H1 (cell line): ENCODE measurements around the gene STX12. TPM values are rescaled to one million over a fixed set of nuclear protein-coding genes. Genes with fewer than 3 reads are reported as not detected.

Experiments
- CTCF ChIA-PET: fragments of 300-600 bp; sonication (Branson Sonifier 250); formaldehyde crosslinking; loops from one replicate; lab custom pipeline; 2021; ENCODE audit not compliant: partially characterized antibody; lab: Charles Lee
- POLR2A ChIA-PET: fragments of 300-600 bp; sonication (Branson Sonifier 250); formaldehyde crosslinking; loops from one replicate; lab custom pipeline; 2021; ENCODE audit warnings: inconsistent platforms; ENCODE audit not compliant: partially characterized antibody; lab: Charles Lee
- DNase-seq, 2 experiments: peaks; one replicate each; pipeline versions ENCODE4 v3.0.0 to v3.0.0-alpha.2; 2010 to 2022; ENCODE audit warnings: low spot score in 2 of 2, low read depth in 1 of 2, mixed read lengths in 1 of 2
- FAIRE-seq: peaks from 2 replicates; lab custom pipeline; 2011; peaks lifted over from hg19 to GRCh38; lab: Jason Lieb, UNC
- H2AFZ ChIP-seq: 2 replicates; pipeline ENCODE4 v1.8.1; 2012; ENCODE audit warnings: low read length, inconsistent platforms
- H2AK5ac ChIP-seq: 2 replicates; pipeline ENCODE4 v1.6.1; 2013; ENCODE audit warnings: low read depth, low read length
- H2BK120ac ChIP-seq: replicated peaks from 2 replicates; pipeline ENCODE3; 2013; ENCODE audit warnings: low read depth, low read length, inconsistent platforms
- H2BK12ac ChIP-seq: 2 replicates; pipeline ENCODE4 v1.6.1; 2013; ENCODE audit warnings: low read depth, low read length
- H2BK15ac ChIP-seq: 2 replicates; pipeline ENCODE4 v1.6.1; 2013; ENCODE audit warnings: low read length
- H2BK20ac ChIP-seq: 2 replicates; pipeline ENCODE4 v1.6.1; 2013; ENCODE audit warnings: low read length
- H2BK5ac ChIP-seq: 2 replicates; pipeline ENCODE4 v1.6.1; 2013; ENCODE audit warnings: low read depth, low read length
- H3K14ac ChIP-seq: 2 replicates; pipeline ENCODE4 v1.6.1; 2013; ENCODE audit warnings: inconsistent platforms; ENCODE audit not compliant: insufficient read length
- H3K18ac ChIP-seq: 2 replicates; pipeline ENCODE4 v1.6.1; 2013; ENCODE audit warnings: low read length; ENCODE audit errors: extremely low read depth
- H3K23ac ChIP-seq: 2 replicates; pipeline ENCODE4 v1.6.1; 2013; ENCODE audit warnings: inconsistent platforms; ENCODE audit not compliant: insufficient read length
- H3K23me2 ChIP-seq: 2 replicates; pipeline ENCODE4 v1.6.1; 2013; ENCODE audit warnings: low read depth, low read length
- H3K27ac ChIP-seq: 2 replicates; pipeline ENCODE4 v1.6.1; 2011; ENCODE audit warnings: low read depth, low read length, inconsistent platforms
- H3K27me3 ChIP-seq, 4 experiments: replicated peaks in 1 of 4; 1 replicate in 1 of 4; 2 replicates in 3 of 4; pipeline versions ENCODE4 v1.6.1 to v1.8.1; 2011 to 2013; ENCODE audit warnings: low read length in 3 of 4, mild to moderate bottlenecking in 3 of 4, inconsistent platforms in 2 of 4, mixed read lengths in 2 of 4, moderate library complexity in 1 of 4; ENCODE audit not compliant: control insufficient read depth in 3 of 4, insufficient read depth in 3 of 4; ENCODE audit errors: extremely low read depth in 1 of 4
- H3K36me3 ChIP-seq, 4 experiments: 2 replicates each; pipeline versions ENCODE4 v1.6.1 to v1.8.1; 2011 to 2013; ENCODE audit warnings: mild to moderate bottlenecking in 4 of 4, low read length in 3 of 4, moderate library complexity in 2 of 4, control low read depth in 1 of 4, inconsistent platforms in 1 of 4; ENCODE audit not compliant: insufficient read depth in 4 of 4, control insufficient read depth in 2 of 4
- H3K4ac ChIP-seq: replicated peaks from 2 replicates; pipeline ENCODE3; 2013; ENCODE audit warnings: low read length, low read depth, mixed read lengths, inconsistent platforms; ENCODE audit not compliant: insufficient read length
- H3K4me1 ChIP-seq, 4 experiments: replicated peaks in 1 of 4; 1 replicate in 1 of 4; 2 replicates in 3 of 4; pipeline versions ENCODE4 v1.6.1 to v1.8.1; 2011 to 2013; ENCODE audit warnings: low read length in 3 of 4, inconsistent platforms in 2 of 4, mixed read lengths in 1 of 4; ENCODE audit not compliant: insufficient read depth in 4 of 4, control insufficient read depth in 3 of 4
- H3K4me2 ChIP-seq, 2 experiments: 2 replicates each; pipeline versions ENCODE4 v1.6.1 to v1.8.1; 2011 to 2013; ENCODE audit warnings: low read depth in 2 of 2, low read length in 2 of 2, control low read depth in 1 of 2, inconsistent platforms in 1 of 2, mild to moderate bottlenecking in 1 of 2; ENCODE audit not compliant: insufficient read depth in 1 of 2
- H3K4me3 ChIP-seq, 4 experiments: fragments of 200-600, 300-600 bp in 1 of 4; sonication (generic), shearing (Covaris generic), sonication (Bioruptor Twin) in 1 of 4; 2 replicates each; pipeline versions ENCODE4 v1.5.1 to v1.8.1; 2011 to 2016; ENCODE audit warnings: low read length in 4 of 4, low read depth in 3 of 4, control low read depth in 2 of 4, inconsistent platforms in 2 of 4, mild to moderate bottlenecking in 2 of 4, mixed read lengths in 1 of 4, moderate library complexity in 1 of 4; ENCODE audit not compliant: insufficient read depth in 2 of 4; ENCODE audit errors: extremely low read depth in 1 of 4
- H3K56ac ChIP-seq: replicated peaks from 2 replicates; pipeline ENCODE3; 2013; ENCODE audit warnings: low read depth, mild to moderate bottlenecking, mixed read lengths, low read length, inconsistent platforms; ENCODE audit not compliant: insufficient read length
- H3K79me1 ChIP-seq: 2 replicates; pipeline ENCODE4 v1.6.1; 2013; ENCODE audit warnings: low read depth, low read length, control low read depth
- H3K79me2 ChIP-seq, 2 experiments: 2 replicates each; pipeline versions ENCODE4 v1.6.1 to v1.8.1; 2012 to 2013; ENCODE audit warnings: low read length in 2 of 2, mild to moderate bottlenecking in 2 of 2, inconsistent platforms in 1 of 2; ENCODE audit not compliant: insufficient read depth in 2 of 2, control insufficient read depth in 1 of 2
- H3K9ac ChIP-seq, 4 experiments: replicated peaks in 1 of 4; 1 replicate in 1 of 4; 2 replicates in 3 of 4; pipeline versions ENCODE4 v1.6.1 to v1.8.1; 2011 to 2013; ENCODE audit warnings: low read depth in 3 of 4, low read length in 3 of 4, control low read depth in 2 of 4, mild to moderate bottlenecking in 2 of 4, moderate library complexity in 2 of 4, inconsistent platforms in 1 of 4; ENCODE audit errors: extremely low read depth in 1 of 4
- H3K9me3 ChIP-seq, 2 experiments: 2 replicates each; pipeline versions ENCODE4 v1.6.1 to v1.8.1; 2012 to 2013; ENCODE audit warnings: mild to moderate bottlenecking in 2 of 2, moderate library complexity in 2 of 2, control low read depth in 1 of 2, inconsistent platforms in 1 of 2, low read depth in 1 of 2, low read length in 1 of 2, mixed read lengths in 1 of 2; ENCODE audit not compliant: insufficient read depth in 2 of 2
- H4K20me1 ChIP-seq, 2 experiments: replicated peaks in 1 of 2; 2 replicates each; pipeline versions ENCODE3 to v1.8.1; 2011 to 2013; ENCODE audit warnings: inconsistent platforms in 2 of 2, low read length in 2 of 2, mild to moderate bottlenecking in 1 of 2; ENCODE audit not compliant: insufficient read depth in 2 of 2, control insufficient read depth in 1 of 2
- H4K5ac ChIP-seq: 2 replicates; pipeline ENCODE4 v1.6.1; 2013; ENCODE audit warnings: low read length, low read depth, mixed read lengths, inconsistent platforms; ENCODE audit not compliant: insufficient read length
- H4K8ac ChIP-seq: 2 replicates; pipeline ENCODE4 v1.8.0; 2013; ENCODE audit warnings: mild to moderate bottlenecking, moderate library complexity, low read length, inconsistent platforms; ENCODE audit not compliant: insufficient read depth; ENCODE audit errors: extremely low read depth
- H4K91ac ChIP-seq: replicated peaks from 2 replicates; pipeline ENCODE3; 2013; ENCODE audit warnings: low read length, mixed read lengths, inconsistent platforms; ENCODE audit not compliant: insufficient read length
- CBX5 ChIP-seq: fragments of 300-800, 300-1000 bp; sonication (generic); IDR thresholded peaks from 2 replicates; pipeline ENCODE4 v1.7.1; 2016; ENCODE audit warnings: antibody characterized with exemption, low read length, low read depth
- SUZ12 ChIP-seq: fragments of 200-600 bp; sonication (generic); IDR thresholded peaks from 2 replicates; pipeline ENCODE4 v1.6.1; 2012; ENCODE audit warnings: mild to moderate bottlenecking, inconsistent platforms, low read length, moderate library complexity, mixed read lengths
- TAF1 ChIP-seq: IDR thresholded peaks from 2 replicates; pipeline ENCODE4 v1.6.1; 2011; ENCODE audit warnings: mild to moderate bottlenecking, low read depth, low read length
- TCF12 ChIP-seq: IDR thresholded peaks from 2 replicates; pipeline ENCODE4 v1.6.1; 2011; ENCODE audit warnings: low read depth, mild to moderate bottlenecking, low read length
- WGBS, 2 experiments: shearing (Covaris generic) in 1 of 2; methylation state at CpG; one replicate each; pipeline versions ENCODE4 v1.1.6 to v1.1.7; 2013 to 2015; ENCODE audit warnings: low lambda C conversion rate in 2 of 2, mixed read lengths in 2 of 2, inconsistent platforms in 1 of 2, low coverage in 1 of 2, missing lambda C conversion rate in 1 of 2; ENCODE audit not compliant: insufficient replicate concordance in 2 of 2, insufficient coverage in 1 of 2, insufficient read length in 1 of 2; ENCODE audit errors: extremely low coverage in 1 of 2, missing lambda C conversion rate in 1 of 2; 5-methylcytosine and 5-hydroxymethylcytosine counted together
- polyA plus RNA-seq, 7 experiments: library from polyadenylated mRNA; depleted of rRNA in 3 of 7; stranded (reverse) in 5 of 7; unstranded in 2 of 7; fragments of >200 nt in 5 of 7; fragments of 200-250 nt in 2 of 7; gene quantifications; 1 replicate in 5 of 7; 2 replicates in 1 of 7; 4 replicates in 1 of 7; pipeline versions ENCODE4 v1.2.1 to v1.2.3, GENCODE V29; 2011 to 2013; ENCODE audit warnings: missing spikeins in 2 of 7, mixed read lengths in 2 of 7
- total RNA-seq: library from RNA; stranded (reverse); fragmentation: NEBNext Ultra II Directional; extraction: Animal tissue kit (Norgen Biotek cat#: 25700); gene quantifications from 2 replicates; pipeline ENCODE4 v1.2.1, GENCODE V29; 2021

STX12 gene
- total and polyA plus RNA-seq, 2 of the 8 experiments (the other 6 are each of a cell fraction or from before 2014, with no cell fraction given): 3.7 to 11.0 TPM

DNA sequence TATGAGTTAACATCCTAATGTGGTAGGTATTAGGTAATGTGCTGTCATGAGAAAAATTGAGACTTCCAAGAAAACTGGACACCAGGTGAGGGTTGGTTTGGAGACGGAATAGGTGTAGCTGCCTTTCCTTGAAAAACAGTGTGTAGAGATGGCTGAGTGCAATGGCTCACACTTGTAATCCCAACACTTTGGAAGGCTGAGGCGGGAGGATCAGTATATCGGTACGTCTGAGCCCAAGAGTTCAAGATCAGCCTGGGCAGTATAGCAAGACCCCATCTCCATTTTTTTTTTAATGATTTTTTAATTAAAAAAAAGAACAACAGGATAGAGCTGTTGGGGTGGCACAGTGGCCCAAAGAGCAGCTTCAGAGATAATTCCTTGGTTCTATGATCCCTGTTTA, 50.8 kb downstream of the STX12 start:
- no peak overlapping the region for H3K4me3 ChIP-seq

More for the DNA sequence above, 50.8 kb downstream of the STX12 start:
- ChIA-PET CTCF (interaction anchor here (0.9 kb wide), 1 partner anchor 527 kb away, joined by 3 read pairs; no protein-coding TSS in a partner anchor), POLR2A (interaction anchor here (0.6 kb wide), 1 partner anchor 27 kb away, joined by 3 read pairs; no protein-coding TSS in a partner anchor)
- no peak overlapping the region for H3K4ac ChIP-seq
- H2BK20ac ChIP-seq: no peak overlapping the region
- H3K23me2 ChIP-seq: no peaks in the 10 kb centered on the region
- H3K9me3 ChIP-seq: no peaks in the 10 kb centered on the region
- no peak overlapping the region for H3K14ac ChIP-seq
- no peak overlapping the region for H4K5ac ChIP-seq
- no peaks in the 10 kb centered on the region for H4K20me1 ChIP-seq
- no peak overlapping the region for H3K9ac ChIP-seq
- H3K18ac ChIP-seq: no peak overlapping the region
- 92% methylated on average over 4 of the region's 4 CpGs; no CpG with 5 or more reads in 1 of the 2 experiments for WGBS, 2 experiments
- no peak overlapping the region for H3K4me2 ChIP-seq
- no peaks in the 10 kb centered on the region for H3K79me2 ChIP-seq
- no peaks in the 10 kb centered on the region for H3K4me1 ChIP-seq
- no peak for DNase-seq
- H2BK12ac ChIP-seq: no peak overlapping the region
- H3K56ac ChIP-seq: no peak overlapping the region
- no peak for FAIRE-seq
- H3K79me1 ChIP-seq: no peaks in the 10 kb centered on the region
- H3K23ac ChIP-seq: no peak overlapping the region
- H2AK5ac ChIP-seq: no peak overlapping the region
- no peak overlapping the region for H3K27ac ChIP-seq
- H3K36me3 ChIP-seq: no peaks in the 10 kb centered on the region; a peak in 1 of 8 replicates
- TF ChIP-seq TCF12: no peak
- no peak for TF ChIP-seq CBX5
- no peak for TF ChIP-seq SUZ12
- no peak for TF ChIP-seq TAF1
- H2BK120ac ChIP-seq: no peak overlapping the region
- H3K27me3 ChIP-seq: no peaks in the 10 kb centered on the region
- H2BK5ac ChIP-seq: no peak overlapping the region
- H4K8ac ChIP-seq: no peak overlapping the region
- no peak overlapping the region for H2BK15ac ChIP-seq
- H4K91ac ChIP-seq: no peak overlapping the region
- H2AFZ ChIP-seq: no peak overlapping the region
